HepG2 (cell line): Measurements from ENCODE around the gene DIRAS1. TPM values are rescaled to one million over a fixed set of nuclear protein-coding genes. Genes with fewer than 3 reads are reported as not detected.
A peak's percentile ranks its signal among the peaks of the same experiment; 100 is the strongest.

Experiments
- ATF7 ChIP-seq, 2 experiments: fragments of 450-650 bp in 1 of 2; sonication (generic) in 1 of 2; formaldehyde crosslinking in 1 of 2; IDR thresholded peaks; 2 replicates each; pipeline versions ENCODE4 v1.4.0 to v1.6.1; 2016 to 2020; ENCODE audit warnings: antibody characterized with exemption in 1 of 2, mild to moderate bottlenecking in 1 of 2, missing genetic modification reagents in 1 of 2
- BRCA1 ChIP-seq: sonication (generic); formaldehyde crosslinking; IDR thresholded peaks from 2 replicates; pipeline ENCODE4 v1.4.0; 2020; ENCODE audit warnings: missing genetic modification reagents
- BRF2 ChIP-seq: sonication (generic); formaldehyde crosslinking; IDR thresholded peaks from 2 replicates; pipeline ENCODE4 v1.8.1; 2022; ENCODE audit warnings: mild to moderate bottlenecking, missing genetic modification reagents
- CTCF ChIP-seq: sonication (generic); formaldehyde crosslinking; IDR thresholded peaks from 2 replicates; pipeline ENCODE4 v1.5.0; 2020; ENCODE audit warnings: mild to moderate bottlenecking, missing genetic modification reagents, moderate library complexity
- NR2F2 ChIP-seq: IDR thresholded peaks from 2 replicates; pipeline ENCODE4 v1.6.1; 2012; ENCODE audit warnings: low read depth, inconsistent platforms, borderline replicate concordance
- PRMT3 ChIP-seq: sonication (generic); formaldehyde crosslinking; IDR thresholded peaks from 2 replicates; pipeline ENCODE4 v1.8.1; 2022; ENCODE audit warnings: low read depth, mild to moderate bottlenecking, moderate library complexity, missing genetic modification reagents, borderline replicate concordance
- TBL1XR1 ChIP-seq: fragments of 150-350 bp; IDR thresholded peaks from 2 replicates; pipeline ENCODE4 v1.6.1; 2014; ENCODE audit warnings: borderline replicate concordance, low read length; ENCODE audit not compliant: partially characterized antibody
- ZFP91 ChIP-seq: sonication (generic); formaldehyde crosslinking; IDR thresholded peaks from 2 replicates; pipeline ENCODE4 v1.9.0; 2022; ENCODE audit warnings: missing genetic modification reagents, mild to moderate bottlenecking, borderline replicate concordance
- ZNF253 ChIP-seq: sonication (generic); formaldehyde crosslinking; IDR thresholded peaks from 2 replicates; pipeline ENCODE4 v1.8.0; 2022; ENCODE audit warnings: mild to moderate bottlenecking, missing genetic modification reagents, borderline replicate concordance
- ZNF331 ChIP-seq: sonication (generic); formaldehyde crosslinking; IDR thresholded peaks from 2 replicates; pipeline ENCODE4 v1.4.0; 2020; ENCODE audit warnings: missing genetic modification reagents
- ZNF546 ChIP-seq: sonication (generic); formaldehyde crosslinking; conservative IDR thresholded peaks from 2 replicates; pipeline ENCODE4 v1.8.1; 2023; ENCODE audit warnings: mild to moderate bottlenecking, missing genetic modification reagents
- ZNF572 ChIP-seq: sonication (generic); formaldehyde crosslinking; IDR thresholded peaks from 2 replicates; pipeline ENCODE4 v1.5.1; 2020; ENCODE audit warnings: mild to moderate bottlenecking, missing genetic modification reagents
- ZNF660 ChIP-seq: sonication (generic); formaldehyde crosslinking; IDR thresholded peaks from 2 replicates; pipeline ENCODE4 v1.5.1; 2020; ENCODE audit warnings: mild to moderate bottlenecking, low read depth, missing genetic modification reagents, borderline replicate concordance
- ZNF746 ChIP-seq: sonication (generic); formaldehyde crosslinking; IDR thresholded peaks from 2 replicates; pipeline ENCODE4 v1.8.0; 2022; ENCODE audit warnings: mild to moderate bottlenecking, missing genetic modification reagents
- polyA plus RNA-seq, 8 experiments: library from polyadenylated mRNA; depleted of rRNA in 3 of 8; stranded (reverse) in 7 of 8; unstranded in 1 of 8; fragments of >200 nt; fragmentation: Illumina TruSeq in 4 of 8; extraction: Trizol in 4 of 8; gene quantifications; 2 replicates each; pipeline versions ENCODE4 v1.2.1 to v1.2.3, GENCODE V29; 2011 to 2016; ENCODE audit warnings: low read depth in 4 of 8, missing spikeins in 1 of 8, mixed read lengths in 1 of 8; ENCODE audit not compliant: insufficient read depth in 1 of 8
- total RNA-seq, 5 experiments: library from RNA; depleted of rRNA; stranded (reverse); fragments of >200 nt; fragmentation: Illumina TruSeq; extraction: Trizol; gene quantifications; 2 replicates each; pipeline ENCODE4 v1.2.3, GENCODE V29; 2016; ENCODE audit warnings: low read depth in 1 of 5
- TF ChIP-seq, protein P1 (sequence below): sonication (generic); formaldehyde crosslinking; IDR thresholded peaks from 2 replicates; pipeline ENCODE4 v1.4.0; 2020; ENCODE audit warnings: missing genetic modification reagents

DIRAS1 gene
- total and polyA plus RNA-seq, 2 of the 13 experiments (the other 11 are each of a cell fraction or from before 2014, with no cell fraction given) = 0.97 to 1.8 TPM

DNA sequence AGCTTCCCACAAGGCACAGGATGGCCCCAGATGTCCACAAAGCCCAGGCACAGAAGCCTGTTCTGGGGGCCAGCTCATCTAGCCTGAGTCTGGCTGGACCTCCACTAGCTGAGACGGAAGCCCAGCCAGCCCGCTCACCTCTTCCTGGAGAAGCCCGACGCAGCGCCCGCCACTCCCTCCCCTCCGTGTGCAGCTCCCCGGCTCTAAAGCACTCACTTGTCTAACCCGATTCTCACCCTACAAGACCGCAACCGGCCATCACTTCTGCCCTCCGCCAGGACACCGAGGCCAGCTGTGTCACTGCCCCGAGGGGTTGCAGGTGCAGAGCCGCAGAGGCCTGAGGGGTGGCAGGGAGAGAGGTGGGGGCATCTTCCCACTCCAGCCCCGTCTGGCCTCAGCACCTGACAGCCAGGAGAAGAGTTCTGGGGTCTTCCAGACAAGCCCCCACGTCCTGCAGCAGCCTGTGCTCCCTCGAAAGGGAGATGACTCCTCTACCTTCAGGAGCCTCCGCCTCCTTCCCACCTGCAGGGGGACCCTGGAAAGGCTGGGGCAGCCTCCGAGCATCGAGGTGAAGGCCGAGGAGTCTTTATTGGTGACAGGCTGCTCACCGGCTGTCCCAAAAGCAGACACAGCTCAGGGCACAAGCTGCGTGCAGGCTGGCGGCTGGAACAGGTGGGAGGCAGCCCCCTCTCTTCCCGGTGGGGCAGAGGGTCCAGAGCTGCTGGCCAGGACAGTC, 5.9 kb upstream of the DIRAS1 start (continued):
- 0 out of 2 replicates have a peak, but pooled peaks have one; percentile 10 for TF ChIP-seq CTCF (CRISPR knock-in tag)
- TF ChIP-seq ZNF253 (CRISPR knock-in tag) = no peak
- no peak for TF ChIP-seq BRF2
- no peak for TF ChIP-seq ZNF746 (CRISPR knock-in tag)
- no peak for TF ChIP-seq ZNF546 (CRISPR knock-in tag)
- no peak for TF ChIP-seq ZNF660 (CRISPR knock-in tag)
- TF ChIP-seq, protein P1, sequence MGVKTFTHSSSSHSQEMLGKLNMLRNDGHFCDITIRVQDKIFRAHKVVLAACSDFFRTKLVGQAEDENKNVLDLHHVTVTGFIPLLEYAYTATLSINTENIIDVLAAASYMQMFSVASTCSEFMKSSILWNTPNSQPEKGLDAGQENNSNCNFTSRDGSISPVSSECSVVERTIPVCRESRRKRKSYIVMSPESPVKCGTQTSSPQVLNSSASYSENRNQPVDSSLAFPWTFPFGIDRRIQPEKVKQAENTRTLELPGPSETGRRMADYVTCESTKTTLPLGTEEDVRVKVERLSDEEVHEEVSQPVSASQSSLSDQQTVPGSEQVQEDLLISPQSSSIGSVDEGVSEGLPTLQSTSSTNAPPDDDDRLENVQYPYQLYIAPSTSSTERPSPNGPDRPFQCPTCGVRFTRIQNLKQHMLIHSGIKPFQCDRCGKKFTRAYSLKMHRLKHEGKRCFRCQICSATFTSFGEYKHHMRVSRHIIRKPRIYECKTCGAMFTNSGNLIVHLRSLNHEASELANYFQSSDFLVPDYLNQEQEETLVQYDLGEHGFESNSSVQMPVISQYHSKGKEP (CRISPR knock-in tag) = no peak
- TF ChIP-seq ATF7 (IDR thresholded peaks at IDR 0.05) = no peak
- TF ChIP-seq ATF7 (CRISPR knock-in tag; IDR thresholded peaks at IDR 0.05) = no peak
- TF ChIP-seq ZNF331 (CRISPR knock-in tag) = no peak
- TF ChIP-seq ZNF572 (CRISPR knock-in tag) = 0 out of 2 replicates have a peak, but pooled peaks have one; percentile 38
- 0 out of 2 replicates have a peak, but pooled peaks have one; percentile 33 for TF ChIP-seq ZFP91
- no peak for TF ChIP-seq PRMT3 (CRISPR knock-in tag)
- no peak for TF ChIP-seq BRCA1
- TF ChIP-seq NR2F2 = no peak
- TF ChIP-seq TBL1XR1 = no peak
